ENCODE results near the gene C1R. TPM values are rescaled to one million over a fixed set of nuclear protein-coding genes. Genes with fewer than 3 reads are reported as not detected.

The C1R gene
- total and polyA plus RNA-seq, 2 of the 8 experiments (the other 6 are each of a cell fraction or from before 2014, with no cell fraction given), result 6.9 to 16.3 TPM

GRCh38 chr12:7046383-7047105, 45.7 kb downstream of the C1R start:
- Histone ChIP-seq H3K4me2 (ENCODE audit: insufficient read depth in 1 of 2, low read depth in 2 of 2, low read length in 2 of 2) (no peak overlapping the region), H2AK5ac (ENCODE audit: low read depth, low read length) (no peak overlapping the region), H3K27ac (ENCODE audit: low read depth, low read length) (no peak overlapping the region), H2BK5ac (ENCODE audit: low read depth, low read length) (no peak overlapping the region), H3K23me2 (ENCODE audit: low read depth, low read length) (no peaks in the 10 kb centered on the region), H3K14ac (ENCODE audit: insufficient read length) (no peak overlapping the region), H3K4me3 (ENCODE audit: extremely low read depth in 1 of 4, insufficient read depth in 2 of 4, low read depth in 3 of 4, low read length in 4 of 4) (no peak overlapping the region), H4K20me1 (replicated peaks in 1 of 2; ENCODE audit: control insufficient read depth in 1 of 2, insufficient read depth in 2 of 2, low read length in 2 of 2) (no peaks in the 10 kb centered on the region), H3K79me1 (ENCODE audit: low read depth, low read length) (no peaks in the 10 kb centered on the region), H2BK12ac (ENCODE audit: low read depth, low read length) (no peak overlapping the region), H2BK120ac (replicated peaks; ENCODE audit: low read depth, low read length) (no peak overlapping the region), H3K27me3 (replicated peaks in 1 of 4; ENCODE audit: control insufficient read depth in 3 of 4, extremely low read depth in 1 of 4, insufficient read depth in 3 of 4, low read length in 3 of 4) (no peaks in the 10 kb centered on the region), H3K56ac (replicated peaks; ENCODE audit: insufficient read length, low read depth, low read length) (no peak overlapping the region), H2BK20ac (ENCODE audit: low read length) (no peak overlapping the region), H3K9me3 (ENCODE audit: insufficient read depth in 2 of 2, low read depth in 1 of 2, low read length in 1 of 2) (no peaks in the 10 kb centered on the region), H4K91ac (replicated peaks; ENCODE audit: insufficient read length, low read length) (no peak overlapping the region), H4K8ac (ENCODE audit: extremely low read depth, insufficient read depth, low read length) (no peak overlapping the region), H3K4me1 (replicated peaks in 1 of 4; ENCODE audit: control insufficient read depth in 3 of 4, insufficient read depth in 4 of 4, low read length in 3 of 4) (no peaks in the 10 kb centered on the region), H3K36me3 (ENCODE audit: control insufficient read depth in 2 of 4, insufficient read depth in 4 of 4, low read length in 3 of 4) (no peaks in the 10 kb centered on the region), H2AFZ (ENCODE audit: low read length) (no peak overlapping the region), H3K18ac (ENCODE audit: extremely low read depth, low read length) (no peak overlapping the region), H3K79me2 (ENCODE audit: control insufficient read depth in 1 of 2, insufficient read depth in 2 of 2, low read length in 2 of 2) (no peaks in the 10 kb centered on the region), H2BK15ac (ENCODE audit: low read length) (no peak overlapping the region), H3K4ac (replicated peaks; ENCODE audit: insufficient read length, low read depth, low read length) (no peak overlapping the region), H4K5ac (ENCODE audit: insufficient read length, low read depth, low read length) (no peak overlapping the region), H3K23ac (ENCODE audit: insufficient read length) (no peak overlapping the region), H3K9ac (replicated peaks in 1 of 4; ENCODE audit: extremely low read depth in 1 of 4, low read depth in 3 of 4, low read length in 3 of 4) (no peak overlapping the region)
- ChIA-PET CTCF (ENCODE audit: partially characterized antibody) (interaction anchor here (0.6 to 3.2 kb wide), 3 partner anchors 11 to 355 kb away, joined by 3 to 11 read pairs (median 3); partner anchors contain the start of gene C1RL), POLR2A (ENCODE audit: partially characterized antibody) (interaction anchor here (1.5 to 4.1 kb wide), 3 partner anchors 69 to 103 kb away, joined by 4 to 9 read pairs (median 4); partner anchors contain the start of genes C12orf57 and RNU7-1)
- WGBS, 2 experiments (ENCODE audit: extremely low coverage in 1 of 2, insufficient coverage in 1 of 2, insufficient read length in 1 of 2, insufficient replicate concordance in 2 of 2, low coverage in 1 of 2, low lambda C conversion rate in 2 of 2, missing lambda C conversion rate in 1 of 2), result 89% methylated on average over 5 of the region's 5 CpGs; no CpG with 5 or more reads in 1 of the 2 experiments
- DNase-seq (ENCODE audit: low read depth in 1 of 2, low spot score in 2 of 2), result no peak
- TF ChIP-seq JUND (IDR thresholded peaks at IDR 0.05; ENCODE audit: low read length) (no peak), MAFK (IDR thresholded peaks at IDR 0.05; ENCODE audit: low read depth, low read length) (no peak)
- no peak for FAIRE-seq
